GM12865 (cell line): ENCODE results near the gene YPEL2.
A peak's percentile ranks its signal among the peaks of the same experiment; 100 is the strongest.
"Not testable (repeated sequence)": the region's sequence is repeated elsewhere in the genome, so short reads cannot be mapped to it uniquely, and the experiment has no call there.

Experiments
- DNase-seq: peaks from one replicate; pipeline ENCODE4 v3.0.0; 2010; ENCODE audit warnings: low read depth
- H3K4me3 ChIP-seq: 2 replicates; pipeline ENCODE4 v1.5.1; 2011; ENCODE audit warnings: mild to moderate bottlenecking, low read depth, low read length, control low read depth
- CTCF ChIP-seq: IDR thresholded peaks from 2 replicates; pipeline ENCODE4 v1.5.1; 2011; ENCODE audit warnings: low read length, control low read depth, low read depth, inconsistent platforms; ENCODE audit not compliant: insufficient read depth; ENCODE audit errors: missing control alignments

Gene YPEL2

GRCh38 chr17:59331129-59331928 lies at the start of gene YPEL2:
Gene YPEL2 (plus strand): TSS chr17:59331655. CDS start chr17:59353410, 21,755 bp downstream.
- peak within 1 kb of the TSS; percentile 74 for H3K4me3 ChIP-seq
- TF ChIP-seq CTCF = no peak
- peak; percentile 94 for DNase-seq

GRCh38 chr17:59284317-59284716 lies 47.1 kb upstream of the YPEL2 start:
- no peak for TF ChIP-seq CTCF
- H3K4me3 ChIP-seq = no peak overlapping the region
- no peak for DNase-seq

GRCh38 chr17:59287452-59287851 lies 44.0 kb upstream of the YPEL2 start:
- H3K4me3 ChIP-seq = no peak overlapping the region
- TF ChIP-seq CTCF = no peak
- DNase-seq = no peak

GRCh38 chr17:59287891-59288290 lies 43.6 kb upstream of the YPEL2 start:
- no peak for TF ChIP-seq CTCF
- no peak for DNase-seq
- no peak overlapping the region for H3K4me3 ChIP-seq

GRCh38 chr17:59289981-59290301 lies 41.5 kb upstream of the YPEL2 start:
- DNase-seq = no peak
- H3K4me3 ChIP-seq = no peak overlapping the region
- no peak for TF ChIP-seq CTCF

GRCh38 chr17:59290302-59290998 lies 41.0 kb upstream of the YPEL2 start:
- not testable (repeated sequence) for H3K4me3 ChIP-seq

GRCh38 chr17:59292174-59292523 lies 39.3 kb upstream of the YPEL2 start:
- no peak for TF ChIP-seq CTCF
- DNase-seq = no peak
- no peak overlapping the region for H3K4me3 ChIP-seq

More at GRCh38 chr17:59290302-59290998, 41.0 kb upstream of the YPEL2 start:
- DNase-seq = not testable (repeated sequence)
